Measurements from ENCODE around the gene ERH.
A peak's percentile ranks its signal among the peaks of the same experiment; 100 is the strongest.
"Not testable (repeated sequence)": the region's sequence is repeated elsewhere in the genome, so short reads cannot be mapped to it uniquely, and the experiment has no call there.

ERH gene

GRCh38 chr14:69395929-69396328, 2.2 kb downstream of the ERH start:
- DNase-seq (ENCODE audit: low spot score), result no peak

- no peak for DNase-seq (ENCODE audit: low spot score)
Observed at GRCh38 chr14:69392481-69392880, 5.6 kb downstream of the ERH start.

GRCh38 chr14:69391400-69391799, 6.7 kb downstream of the ERH start:
- DNase-seq (ENCODE audit: low spot score), result not testable (repeated sequence)

DNA sequence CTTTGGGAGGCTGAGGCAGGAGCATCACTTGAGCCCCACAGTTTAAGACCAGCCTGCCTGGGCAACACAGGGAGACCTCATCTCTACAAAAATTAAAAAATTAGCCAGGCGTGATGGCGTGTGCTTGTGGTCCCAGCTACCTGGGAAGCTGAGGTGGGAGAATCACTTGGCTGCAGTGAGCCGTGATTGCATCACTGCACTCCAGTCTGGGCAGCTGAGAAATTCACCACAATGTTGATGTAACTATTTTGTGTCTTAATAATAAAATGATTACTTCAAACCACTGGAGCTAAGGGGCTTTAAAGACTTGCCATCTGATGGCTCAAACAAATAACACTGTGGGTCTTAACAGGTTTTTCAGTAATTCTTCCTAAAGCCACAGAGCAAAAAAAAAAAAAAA, 10.8 kb downstream of the ERH start:
- no peak for DNase-seq (ENCODE audit: low spot score)

DNA sequence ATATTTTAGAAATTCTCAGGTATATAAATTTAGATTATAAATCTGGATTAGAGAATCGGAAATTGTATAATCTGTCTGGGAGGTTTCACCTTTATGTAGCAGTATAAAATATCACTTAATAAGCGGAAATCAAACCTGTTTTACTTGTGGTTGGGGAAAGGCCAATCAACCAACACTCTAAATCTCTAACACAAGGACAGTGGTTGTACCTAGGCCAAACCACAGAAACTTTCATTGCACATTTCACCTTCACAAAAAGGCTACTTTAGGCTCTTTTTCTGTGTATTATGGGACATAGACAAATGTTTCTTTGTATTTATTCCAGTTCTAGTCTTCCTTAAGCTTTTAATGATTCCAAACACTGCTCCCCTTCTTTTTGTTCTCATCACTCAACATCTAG, 19.8 kb downstream of the ERH start:
- DNase-seq (ENCODE audit: low spot score), result no peak

- DNase-seq (ENCODE audit: low spot score), result no peak
Observed at GRCh38 chr14:69376439-69376838, 21.7 kb downstream of the ERH start.

DNA sequence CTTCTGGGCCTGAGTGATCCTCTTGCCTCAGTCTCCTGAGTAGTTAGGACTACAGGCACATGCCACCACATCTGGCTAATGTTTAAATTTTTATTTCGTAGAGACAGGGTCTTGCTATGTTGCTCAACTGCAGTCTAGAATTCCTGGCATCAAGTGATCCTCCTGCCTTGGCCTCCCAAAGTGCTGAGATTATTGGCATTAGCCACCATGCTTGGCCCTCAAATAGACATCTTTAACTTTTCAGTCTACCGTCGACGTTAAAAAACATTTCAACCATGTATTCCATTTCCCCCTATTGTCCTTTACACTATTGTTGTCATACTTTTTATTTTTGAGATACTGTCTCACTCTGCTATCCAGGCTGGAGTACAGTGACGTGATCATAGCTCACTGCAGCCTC, 22.4 kb downstream of the ERH start:
- no peak for DNase-seq (ENCODE audit: low spot score)

GRCh38 chr14:69375182-69375581, 22.9 kb downstream of the ERH start:
- no peak for DNase-seq (ENCODE audit: low spot score)

- no peak for DNase-seq (ENCODE audit: low spot score)
Observed at GRCh38 chr14:69374235-69374634, 23.9 kb downstream of the ERH start.

GRCh38 chr14:69373104-69373503, 25.0 kb downstream of the ERH start:
- no peak for DNase-seq (ENCODE audit: low spot score)

- no peak for DNase-seq (ENCODE audit: low spot score)
Observed at GRCh38 chr14:69372146-69372545, 26.0 kb downstream of the ERH start.

GRCh38 chr14:69370061-69370460, 28.0 kb downstream of the ERH start:
- no peak for DNase-seq (ENCODE audit: low spot score)

- DNase-seq (ENCODE audit: low spot score), result no peak
Observed at GRCh38 chr14:69368381-69368780, 29.7 kb downstream of the ERH start.

DNA sequence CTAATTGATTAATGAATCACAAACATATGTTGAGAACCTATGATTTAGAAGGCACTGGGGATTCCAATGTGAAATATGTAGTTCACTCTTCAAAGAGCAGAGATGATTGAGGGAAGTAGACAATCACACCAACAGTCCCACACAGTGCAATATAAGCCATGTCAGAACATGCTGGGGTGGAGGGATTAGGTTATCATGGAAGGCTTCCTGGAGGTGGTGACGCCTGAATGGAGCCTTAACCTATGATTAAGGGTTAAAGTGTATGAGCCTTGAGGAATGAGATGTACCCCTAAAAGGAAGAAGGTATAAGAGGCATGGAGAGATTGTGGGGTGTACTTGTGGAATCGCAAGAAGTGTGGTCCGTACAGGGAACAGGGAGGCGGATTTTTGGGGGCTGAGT, 31.3 kb downstream of the ERH start:
- DNase-seq (ENCODE audit: low spot score), result no peak

DNA sequence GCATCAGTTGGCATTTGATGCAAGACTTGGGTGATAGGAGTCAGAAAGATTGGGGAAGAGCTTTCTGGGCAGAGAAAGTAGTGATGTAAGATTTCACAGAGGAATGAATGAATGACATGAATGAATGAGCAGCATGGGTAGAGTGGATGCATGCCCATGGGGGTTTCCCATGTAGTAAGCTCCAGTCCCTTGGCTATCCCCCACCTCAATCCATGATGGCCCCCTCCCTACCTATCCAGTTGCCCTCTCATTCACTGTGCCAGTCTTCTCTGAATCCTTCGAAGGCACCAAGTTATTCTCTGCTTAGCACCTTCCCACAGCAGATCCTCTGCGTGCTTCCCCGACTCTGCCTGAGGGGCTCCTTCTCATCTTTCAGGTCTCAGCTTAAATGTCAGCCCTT, 32.0 kb downstream of the ERH start:
- no peak for DNase-seq (ENCODE audit: low spot score)

DNA sequence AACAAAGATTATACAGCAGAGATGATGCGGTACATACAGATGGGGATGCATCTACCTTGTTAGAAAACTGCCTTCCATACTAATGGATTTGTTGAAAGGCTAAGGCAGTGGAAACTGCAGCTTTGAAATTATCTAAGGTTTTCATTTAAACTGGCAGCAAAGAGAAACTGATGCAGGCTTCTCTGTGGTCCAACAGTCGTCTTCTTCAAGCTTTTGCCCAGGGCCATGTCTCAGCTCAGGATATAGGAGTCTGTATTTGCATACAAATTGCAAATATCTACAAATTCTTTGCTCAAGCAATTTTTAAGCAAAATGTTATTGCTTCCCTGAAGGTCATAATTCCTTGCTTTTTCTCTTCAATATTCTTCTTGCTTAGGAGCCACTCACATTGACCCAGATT, 33.7 kb downstream of the ERH start:
- DNase-seq (ENCODE audit: low spot score), result no peak

GRCh38 chr14:69363964-69364363, 34.1 kb downstream of the ERH start:
- no peak for DNase-seq (ENCODE audit: low spot score)

GRCh38 chr14:69363055-69363454, 35.0 kb downstream of the ERH start:
- peak; percentile 41 for DNase-seq (ENCODE audit: low spot score)

DNA sequence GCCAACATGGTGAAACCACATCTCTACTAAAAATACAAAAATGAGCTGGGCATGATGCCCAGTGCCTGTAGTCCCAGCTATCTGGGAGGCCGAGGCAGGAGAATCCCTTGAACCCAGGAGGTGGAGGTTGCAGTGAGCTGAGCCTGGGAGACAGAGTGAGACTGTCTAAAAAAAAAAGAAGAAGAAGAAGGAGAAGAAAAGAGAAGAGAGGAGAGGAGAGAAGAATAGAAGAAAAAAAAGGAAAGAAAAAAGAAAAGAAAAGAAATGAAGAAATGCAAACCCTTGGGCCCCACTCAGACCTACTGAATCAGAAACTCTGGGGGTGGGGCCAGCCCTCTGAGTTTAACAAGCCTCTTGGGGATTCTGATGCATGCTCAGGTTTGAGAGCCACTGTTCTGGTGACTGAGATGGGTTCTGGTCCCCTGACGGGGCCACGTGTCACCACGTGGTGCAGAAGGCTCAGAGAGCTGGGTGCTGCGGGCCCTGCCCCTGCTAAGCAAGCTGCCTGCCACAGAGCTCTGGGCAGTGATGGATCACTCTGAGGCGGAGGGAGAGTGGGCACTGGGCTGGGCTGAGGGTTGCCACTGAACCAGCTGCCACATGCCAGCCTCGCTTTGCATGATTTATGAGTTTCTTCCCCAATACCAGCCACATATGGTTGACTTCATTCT, 37.5 kb downstream of the ERH start:
- no peak for DNase-seq (ENCODE audit: low spot score)

- DNase-seq (ENCODE audit: low spot score), result no peak
Observed at GRCh38 chr14:69358966-69359365, 39.1 kb downstream of the ERH start.

DNA sequence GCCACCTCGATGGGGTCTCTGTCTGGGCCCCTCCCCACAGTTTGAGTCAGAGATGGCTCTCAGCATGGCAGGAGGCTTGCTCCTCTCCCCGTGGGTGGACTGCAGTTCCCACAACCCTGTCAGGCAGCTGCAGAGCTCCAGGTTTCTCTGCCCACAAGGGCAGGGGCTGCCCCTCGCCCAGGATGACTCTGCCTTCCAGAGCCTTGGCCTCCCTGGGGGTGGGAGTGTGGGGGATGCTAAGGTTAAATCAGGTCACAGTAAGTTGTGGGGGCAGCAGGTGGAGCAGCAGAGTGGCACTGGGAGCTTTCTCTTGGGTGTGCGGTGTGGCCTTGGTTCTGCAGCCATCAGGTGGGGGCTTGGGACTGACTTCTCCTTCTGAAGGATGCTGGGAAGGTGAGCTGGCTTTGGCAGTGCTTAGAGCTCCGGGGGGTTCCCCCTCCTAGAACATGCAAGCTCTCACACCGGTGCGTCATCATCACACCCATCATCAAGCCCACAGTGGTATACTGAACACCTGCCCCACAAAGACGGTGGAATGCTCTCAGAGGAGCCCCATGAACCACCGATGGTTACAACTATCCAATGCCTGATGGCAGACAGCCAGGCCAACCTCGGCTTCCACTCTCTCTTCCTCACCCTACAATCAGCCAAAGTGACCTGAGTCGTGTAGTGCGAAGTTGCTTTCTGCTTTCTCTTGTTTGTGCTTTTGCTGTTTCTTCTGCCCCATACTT, 39.7 kb downstream of the ERH start:
- no peak for DNase-seq (ENCODE audit: low spot score)

GRCh38 chr14:69357544-69358200, 40.4 kb downstream of the ERH start:
- no peak for DNase-seq (ENCODE audit: low spot score)

- no peak for DNase-seq (ENCODE audit: low spot score)
Observed at GRCh38 chr14:69356903-69357543, 41.1 kb downstream of the ERH start.
